ENCODE measurements around the gene CADM1. TPM values are rescaled to one million over a fixed set of nuclear protein-coding genes. Genes with fewer than 3 reads are reported as not detected.

CADM1 gene
- total RNA-seq, 1 donor from 2014 or later, result 65.4 TPM

DNA sequence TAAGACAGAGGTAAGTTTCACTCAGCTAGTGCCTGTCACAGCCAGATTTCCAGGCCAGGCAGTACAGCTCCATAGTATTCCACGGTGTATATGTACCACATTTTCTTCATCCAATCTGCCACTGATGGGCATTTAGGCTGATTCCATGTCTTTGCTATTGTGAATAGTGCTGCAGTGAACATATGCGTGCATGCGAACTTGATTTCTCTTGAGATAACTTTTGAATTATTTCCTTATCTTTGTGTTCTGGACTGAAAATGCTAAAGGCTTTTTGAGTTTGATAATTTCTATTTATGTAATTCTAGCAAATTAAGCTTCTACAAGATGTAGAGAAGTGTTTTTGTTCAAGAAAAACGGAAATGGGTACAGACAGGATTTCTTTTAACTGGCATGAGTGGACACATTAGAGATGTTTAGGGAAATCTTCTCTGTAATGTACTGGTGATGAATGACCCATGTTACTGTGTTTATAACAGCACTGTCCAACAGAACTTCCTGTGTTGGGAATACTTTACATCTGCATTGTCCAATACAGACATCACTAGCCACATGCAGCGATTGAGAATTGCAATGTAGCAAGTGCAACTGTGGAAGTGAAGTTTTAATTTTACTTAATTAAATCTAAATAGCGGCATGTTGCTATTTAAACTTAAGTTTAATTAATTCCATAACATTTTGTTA, 151.3 kb downstream of the CADM1 start:
- no peak for DNase-seq (ENCODE audit: low read depth)

- no peak for DNase-seq (ENCODE audit: low read depth)
Measured at GRCh38 chr11:115349335-115350017, 154.7 kb downstream of the CADM1 start.

- no peak for DNase-seq (ENCODE audit: low read depth)
Measured at GRCh38 chr11:115348416-115348815, 155.8 kb downstream of the CADM1 start.

- no peak for DNase-seq (ENCODE audit: low read depth)
Measured at GRCh38 chr11:115347106-115347505, 157.1 kb downstream of the CADM1 start.

DNA sequence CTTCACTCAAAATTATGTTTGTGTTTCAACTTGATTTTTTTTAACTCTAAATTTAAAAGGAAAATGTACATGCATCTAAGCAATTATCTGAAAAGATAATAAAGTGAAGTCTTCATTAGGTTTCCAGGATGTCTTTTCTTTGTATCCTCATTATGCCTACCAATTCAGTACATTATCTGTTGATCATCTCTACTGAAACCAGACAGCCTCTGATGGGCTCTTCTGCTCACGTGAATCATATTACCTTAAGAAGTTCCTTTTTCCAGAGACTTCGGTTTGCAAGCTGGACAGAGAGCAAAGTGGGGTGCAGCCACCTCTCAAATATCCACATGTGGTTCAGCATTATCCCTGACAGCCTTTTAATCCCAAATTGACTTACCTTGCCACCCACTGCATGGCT, 158.4 kb downstream of the CADM1 start:
- no peak for DNase-seq (ENCODE audit: low read depth)

DNA sequence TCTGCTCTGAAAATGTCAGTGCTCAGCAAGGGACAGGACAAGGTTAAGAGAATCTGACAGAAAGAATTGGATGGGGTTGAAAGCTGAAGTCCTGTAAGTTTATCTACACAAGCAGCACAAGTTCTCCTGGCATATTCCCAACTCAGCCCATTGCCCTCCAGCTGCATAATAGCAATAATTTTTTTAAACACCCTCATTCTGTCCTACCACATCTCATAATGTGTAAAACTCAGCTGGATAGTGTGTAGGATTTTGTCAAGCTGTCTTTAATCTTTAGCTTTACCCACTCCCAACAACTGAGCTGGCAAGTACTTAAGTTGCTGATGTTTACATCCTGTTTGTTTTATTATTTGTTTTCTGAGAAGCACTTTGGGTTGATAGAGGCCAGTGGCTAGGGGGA, 158.9 kb downstream of the CADM1 start:
- no peak for DNase-seq (ENCODE audit: low read depth)

DNA sequence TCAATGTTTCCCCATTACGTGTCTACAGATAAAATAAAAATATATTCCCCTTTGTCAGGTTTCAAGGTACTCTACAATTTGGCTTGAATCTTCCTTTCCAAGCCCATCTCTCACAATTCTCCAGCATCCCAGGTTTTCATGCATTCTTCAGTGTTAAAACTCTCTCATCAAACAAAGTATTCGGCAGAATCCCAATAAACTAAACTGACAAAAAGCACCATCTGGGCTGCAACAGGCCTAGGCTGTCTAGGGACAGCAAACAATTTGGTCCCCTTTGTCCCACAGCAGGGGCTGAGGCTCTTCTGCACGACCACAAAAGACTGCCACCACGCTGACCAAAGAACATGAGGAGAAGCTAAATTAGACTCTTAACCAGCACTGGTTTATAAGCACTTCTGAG, 159.4 kb downstream of the CADM1 start:
- no peak for DNase-seq (ENCODE audit: low read depth)

- no peak for DNase-seq (ENCODE audit: low read depth)
Measured at GRCh38 chr11:115342142-115342541, 162.1 kb downstream of the CADM1 start.

GRCh38 chr11:115340874-115341273, 163.3 kb downstream of the CADM1 start:
- DNase-seq (ENCODE audit: low read depth), result no peak

DNA sequence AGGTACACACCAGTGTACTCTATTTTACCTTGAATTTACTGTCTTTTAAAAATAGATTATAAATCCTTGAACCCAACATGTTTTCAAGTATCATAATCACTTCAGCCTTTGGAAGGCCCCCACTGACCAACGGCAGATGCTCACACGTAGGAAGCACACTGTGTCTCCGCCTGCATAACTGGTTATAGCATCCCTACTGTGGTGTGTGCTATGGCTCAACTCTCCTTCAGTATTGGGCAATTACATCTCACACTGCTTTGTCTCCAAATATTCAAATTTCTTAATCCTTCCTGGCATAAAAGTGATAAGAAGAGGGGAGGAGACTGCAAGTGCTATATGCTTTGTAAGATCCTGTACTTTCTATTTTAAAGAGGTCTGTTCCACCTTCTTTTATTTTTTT, 165.7 kb downstream of the CADM1 start:
- no peak for DNase-seq (ENCODE audit: low read depth)

DNA sequence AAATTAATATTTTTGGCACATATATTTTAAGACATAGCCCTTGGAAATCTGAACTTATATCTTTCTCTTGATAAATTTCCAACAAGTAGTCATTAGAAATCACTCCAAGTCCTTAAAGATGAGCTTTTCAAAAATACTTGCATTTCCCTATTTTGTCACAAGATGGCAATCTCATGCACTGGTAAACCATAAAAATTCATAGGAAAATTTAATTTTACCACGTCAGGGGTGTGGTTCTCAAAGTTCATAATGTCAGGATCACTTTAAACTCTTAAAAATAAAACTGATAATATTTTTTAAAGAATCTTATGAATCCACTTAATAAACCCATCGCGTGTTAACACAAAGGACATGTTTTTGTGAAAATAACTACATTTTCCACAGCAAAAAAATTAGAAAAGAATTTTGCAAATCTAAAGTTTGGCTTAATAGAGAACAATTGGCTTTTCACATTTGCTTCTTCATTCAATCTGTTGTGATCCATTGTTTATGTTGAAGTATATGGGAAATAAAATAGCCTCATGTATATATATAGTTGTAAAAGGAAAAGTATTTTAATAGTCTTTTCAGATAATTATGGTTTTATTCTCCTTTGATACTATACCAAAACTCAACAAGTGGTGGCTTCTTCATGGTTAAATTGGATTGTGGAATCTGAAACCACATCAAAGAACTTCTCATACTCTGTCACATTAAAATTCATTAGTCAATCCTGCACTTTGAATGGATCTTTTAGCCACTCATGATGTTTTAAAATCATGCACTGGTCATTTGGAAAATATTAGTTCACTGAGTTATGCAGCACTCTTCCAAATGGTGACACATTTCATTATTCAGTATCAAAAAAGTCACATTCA, 169.1 kb downstream of the CADM1 start:
- peak; percentile 36 for DNase-seq (ENCODE audit: low read depth)

DNA sequence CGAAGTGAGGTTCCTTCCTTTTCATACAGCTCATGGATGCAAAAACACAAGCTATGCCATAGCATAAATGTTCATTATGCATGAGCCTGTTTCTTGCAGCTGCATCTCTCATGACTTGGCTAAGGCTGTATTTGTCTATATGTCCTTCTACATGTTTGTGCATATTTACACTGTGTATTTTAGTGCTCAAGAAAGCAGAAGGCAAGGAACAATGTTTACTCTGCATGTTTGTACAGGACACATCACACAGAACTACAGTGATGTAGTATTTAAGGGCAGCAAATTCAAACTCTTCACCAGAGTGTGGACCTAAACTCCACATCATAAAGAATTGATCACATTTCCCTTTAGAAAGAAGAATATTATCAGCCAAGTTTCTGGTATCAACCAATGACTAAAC, 170.3 kb downstream of the CADM1 start:
- no peak for DNase-seq (ENCODE audit: low read depth)

GRCh38 chr11:115333121-115333520, 171.1 kb downstream of the CADM1 start:
- DNase-seq (ENCODE audit: low read depth), result peak; percentile 21

GRCh38 chr11:115330684-115331482, 173.3 kb downstream of the CADM1 start:
- DNase-seq (ENCODE audit: low read depth), result peak; percentile 12

DNA sequence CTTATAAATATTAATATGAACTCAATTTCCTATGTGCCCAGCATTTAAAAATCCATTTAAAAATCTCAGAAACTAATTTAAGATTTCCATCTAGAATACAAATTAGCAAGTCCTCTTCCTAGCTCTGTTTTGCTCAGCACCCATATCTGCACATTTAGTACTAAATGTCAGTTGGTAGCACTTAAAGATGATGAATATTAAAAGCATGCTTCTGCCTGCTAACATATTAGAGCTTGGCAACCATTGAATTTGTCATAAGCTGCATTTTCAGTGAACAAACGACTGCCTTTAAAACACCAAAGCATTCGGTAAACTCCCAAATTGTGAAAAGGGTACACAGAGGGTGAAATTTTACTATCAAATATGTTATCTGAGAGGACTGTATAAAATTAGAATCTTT, 177.7 kb downstream of the CADM1 start:
- no peak for DNase-seq (ENCODE audit: low read depth)

DNA sequence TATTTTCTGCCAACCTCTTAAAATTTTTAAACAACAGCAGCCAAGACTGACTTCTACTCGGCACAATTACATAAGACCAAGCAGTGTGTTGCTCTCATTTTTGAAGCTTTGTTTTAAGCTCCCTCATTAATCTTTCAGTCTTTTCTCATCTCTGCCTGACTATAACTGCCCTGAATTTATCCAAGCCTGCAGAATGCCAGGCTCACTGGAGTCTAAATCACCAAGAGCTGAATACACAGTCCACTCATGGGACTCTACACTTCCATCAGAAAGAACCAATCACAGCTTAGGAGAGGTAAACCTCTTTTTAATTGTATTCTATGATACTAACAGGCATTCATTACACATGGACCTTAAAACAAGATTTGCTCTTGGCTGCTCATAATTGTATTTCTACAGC, 178.7 kb downstream of the CADM1 start:
- no peak for DNase-seq (ENCODE audit: low read depth)

DNA sequence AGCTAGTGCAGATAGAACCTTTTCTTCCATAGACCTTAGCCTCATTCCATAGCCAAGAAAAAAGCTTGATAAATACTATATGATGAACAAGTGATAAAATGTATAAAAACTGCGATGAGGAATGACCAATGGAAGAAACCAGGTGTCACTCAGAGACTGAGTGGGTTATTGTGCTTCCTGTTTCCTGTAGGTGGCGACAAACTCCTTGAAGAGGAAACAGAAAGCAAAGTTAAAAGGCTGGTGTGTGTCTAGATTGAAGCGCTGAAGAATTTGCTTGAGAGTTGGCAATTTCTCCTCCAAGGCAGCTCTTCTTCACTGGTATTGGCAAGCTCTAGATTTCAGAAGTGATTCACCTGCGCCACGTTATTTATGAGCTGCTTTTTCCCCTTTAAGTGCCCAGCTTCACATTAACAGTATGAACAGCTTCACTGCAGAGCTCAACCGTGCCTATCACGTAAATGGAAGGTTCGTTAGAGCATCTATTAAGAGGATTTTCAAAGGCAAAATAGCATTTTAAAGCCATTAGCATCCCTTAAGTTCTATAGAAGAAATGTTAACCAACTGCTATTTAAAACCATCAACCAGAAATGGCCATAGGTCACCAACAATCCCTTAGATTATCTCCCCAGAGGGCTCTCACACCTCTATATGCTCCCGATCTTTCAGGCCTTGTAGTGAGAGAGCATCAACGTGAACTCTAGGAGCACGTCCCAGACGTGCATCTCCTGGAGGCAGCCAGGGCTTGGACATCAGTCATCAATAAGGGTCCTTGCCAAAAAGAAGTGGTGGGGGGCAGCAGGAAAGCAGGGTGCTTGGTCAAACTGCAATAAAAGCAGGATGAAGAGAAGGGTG, 179.4 kb downstream of the CADM1 start:
- DNase-seq (ENCODE audit: low read depth), result peak; percentile 76

GRCh38 chr11:115322553-115323203, 181.5 kb downstream of the CADM1 start:
- no peak for DNase-seq (ENCODE audit: low read depth)

GRCh38 chr11:115321605-115322289, 182.5 kb downstream of the CADM1 start:
- DNase-seq (ENCODE audit: low read depth), result peak; percentile 50
